H9 (cell line): ENCODE data around the gene IL1RL1. TPM values are rescaled to one million over a fixed set of nuclear protein-coding genes. Genes with fewer than 3 reads are reported as not detected.

ENCODE experiments used
- DNase-seq: peaks from one replicate; pipeline ENCODE4 v3.0.0-alpha.2; 2017
- H2AFZ ChIP-seq: one replicate; pipeline ENCODE4 v1.6.1; 2013; ENCODE audit warnings: mild to moderate bottlenecking, low read length, control low read depth, moderate library complexity
- H2AK5ac ChIP-seq: 2 replicates; pipeline ENCODE4 v1.6.1; 2013; ENCODE audit warnings: low read length, control low read depth, mixed read lengths; ENCODE audit not compliant: insufficient read length
- H2BK120ac ChIP-seq: one replicate; pipeline ENCODE4 v1.6.1; 2013; ENCODE audit warnings: low read depth, mild to moderate bottlenecking, low read length, control low read depth, inconsistent platforms; ENCODE audit not compliant: poor library complexity, severe bottlenecking
- H2BK12ac ChIP-seq: 2 replicates; pipeline ENCODE4 v1.6.1; 2013; ENCODE audit warnings: low read length, control low read depth, mixed read lengths, low read depth; ENCODE audit not compliant: insufficient read length
- H2BK15ac ChIP-seq: 2 replicates; pipeline ENCODE4 v1.6.1; 2013; ENCODE audit warnings: low read depth, low read length, control low read depth
- H2BK20ac ChIP-seq: one replicate; pipeline ENCODE4 v1.6.1; 2013; ENCODE audit warnings: low read depth, mild to moderate bottlenecking, low read length, control low read depth, inconsistent platforms; ENCODE audit not compliant: poor library complexity, severe bottlenecking
- H2BK5ac ChIP-seq: 2 replicates; pipeline ENCODE4 v1.6.1; 2013; ENCODE audit warnings: low read length, control low read depth, mixed read lengths; ENCODE audit not compliant: insufficient read length
- H3K14ac ChIP-seq: 2 replicates; pipeline ENCODE4 v1.6.1; 2013; ENCODE audit warnings: low read length, control low read depth; ENCODE audit not compliant: insufficient read depth
- H3K18ac ChIP-seq: 2 replicates; pipeline ENCODE4 v1.6.1; 2013; ENCODE audit warnings: low read depth, mild to moderate bottlenecking, mixed read lengths, low read length, control low read depth; ENCODE audit not compliant: insufficient read length
- H3K23ac ChIP-seq: 2 replicates; pipeline ENCODE4 v1.6.1; 2013; ENCODE audit warnings: low read length, control low read depth, mixed read lengths, low read depth; ENCODE audit not compliant: insufficient read length
- H3K23me2 ChIP-seq: 2 replicates; pipeline ENCODE4 v1.6.1; 2013; ENCODE audit warnings: low read depth, mild to moderate bottlenecking, mixed read lengths, low read length, control low read depth; ENCODE audit not compliant: insufficient read length, poor library complexity, severe bottlenecking
- H3K27ac ChIP-seq: 2 replicates; pipeline ENCODE4 v1.5.1; 2013; ENCODE audit warnings: low read length, control low read depth, mixed read lengths, low read depth; ENCODE audit not compliant: insufficient read length
- H3K27me3 ChIP-seq: 2 replicates; pipeline ENCODE4 v1.6.1; 2013; ENCODE audit warnings: low read length, control low read depth, inconsistent platforms; ENCODE audit not compliant: insufficient read depth
- H3K4ac ChIP-seq: 2 replicates; pipeline ENCODE4 v1.6.1; 2013; ENCODE audit warnings: low read depth, mild to moderate bottlenecking, control low read depth, inconsistent platforms, low read length, moderate library complexity
- H3K4me1 ChIP-seq: 2 replicates; pipeline ENCODE4 v1.6.1; 2013; ENCODE audit warnings: low read length, control low read depth, inconsistent platforms; ENCODE audit not compliant: insufficient read depth
- H3K4me2 ChIP-seq: 2 replicates; pipeline ENCODE4 v1.6.1; 2013; ENCODE audit warnings: low read length, control low read depth, mixed read lengths; ENCODE audit not compliant: insufficient read length, insufficient read depth
- H3K56ac ChIP-seq: 2 replicates; pipeline ENCODE4 v1.6.1; 2013; ENCODE audit warnings: low read depth, mild to moderate bottlenecking, mixed read lengths, low read length, control low read depth; ENCODE audit not compliant: insufficient read length
- H3K79me1 ChIP-seq: 2 replicates; pipeline ENCODE4 v1.6.1; 2013; ENCODE audit warnings: low read depth, mild to moderate bottlenecking, moderate library complexity, low read length, control low read depth, inconsistent platforms; ENCODE audit not compliant: insufficient read depth, poor library complexity, severe bottlenecking
- H3K79me2 ChIP-seq: 2 replicates; pipeline ENCODE4 v1.6.1; 2013; ENCODE audit warnings: low read length, control low read depth, inconsistent platforms; ENCODE audit not compliant: insufficient read depth
- H3K9ac ChIP-seq: 2 replicates; pipeline ENCODE4 v1.6.1; 2013; ENCODE audit warnings: low read length, control low read depth, mixed read lengths; ENCODE audit not compliant: insufficient read length; ENCODE audit errors: extremely low read depth
- H3K9me3 ChIP-seq: one replicate; pipeline ENCODE4 v1.6.1; 2013; ENCODE audit warnings: low read depth, low read length, inconsistent platforms; ENCODE audit not compliant: control insufficient read depth
- H3T11ph ChIP-seq: one replicate; pipeline ENCODE4 v1.6.1; 2013; ENCODE audit warnings: mild to moderate bottlenecking, low read length, control low read depth, inconsistent platforms
- H4K20me1 ChIP-seq: one replicate; pipeline ENCODE4 v1.6.1; 2013; ENCODE audit not compliant: control insufficient read depth, insufficient read length, insufficient read depth
- H4K5ac ChIP-seq: 2 replicates; pipeline ENCODE4 v1.6.1; 2013; ENCODE audit warnings: low read depth, mild to moderate bottlenecking, mixed read lengths, low read length, control low read depth; ENCODE audit not compliant: insufficient read length
- H4K8ac ChIP-seq: replicated peaks from 2 replicates; pipeline ENCODE4 v1.6.1; 2013; ENCODE audit warnings: low read length, control low read depth, mixed read lengths, low read depth; ENCODE audit not compliant: insufficient read length
- H4K91ac ChIP-seq: 2 replicates; pipeline ENCODE4 v1.6.1; 2013; ENCODE audit warnings: low read depth, mild to moderate bottlenecking, moderate library complexity, mixed read lengths, low read length, control low read depth; ENCODE audit not compliant: insufficient read length
- H3K27ac Mint-ChIP-seq, 3 experiments: 2 replicates in 2 of 3; 3 replicates in 1 of 3; pipeline ENCODE4 v1.8.0; 2020 to 2021; ENCODE audit warnings: mixed read lengths in 3 of 3, mild to moderate bottlenecking in 1 of 3, moderate library complexity in 1 of 3
- H3K27me3 Mint-ChIP-seq: 2 replicates; pipeline ENCODE4 v1.8.0; 2021; ENCODE audit warnings: low read depth, mild to moderate bottlenecking, moderate library complexity, mixed read lengths
- H3K36me3 Mint-ChIP-seq, 3 experiments: 2 replicates in 2 of 3; 3 replicates in 1 of 3; pipeline ENCODE4 v1.8.0; 2020 to 2021; ENCODE audit warnings: low read depth in 3 of 3, mixed read lengths in 3 of 3; ENCODE audit not compliant: insufficient read depth in 1 of 3
- H3K4me1 Mint-ChIP-seq, 2 experiments: 2 replicates each; pipeline ENCODE4 v1.8.0; 2020; ENCODE audit warnings: mixed read lengths in 2 of 2
- H3K4me3 Mint-ChIP-seq, 2 experiments: 2 replicates in 1 of 2; 3 replicates in 1 of 2; pipeline ENCODE4 v1.8.0; 2020 to 2021; ENCODE audit warnings: mild to moderate bottlenecking in 2 of 2, mixed read lengths in 2 of 2, moderate library complexity in 1 of 2
- H3K9me3 Mint-ChIP-seq, 2 experiments: 2 replicates in 1 of 2; 3 replicates in 1 of 2; pipeline ENCODE4 v1.8.0; 2020; ENCODE audit warnings: mild to moderate bottlenecking in 2 of 2, mixed read lengths in 2 of 2, moderate library complexity in 1 of 2
- whole genome bisulfite sequencing: extraction: QIAGEN DNeasy Blood & Tissue Kit; methylation state at CpG from one replicate; pipeline ENCODE4 v1.1.7; 2013; ENCODE audit warnings: missing lambda C conversion rate, low lambda C conversion rate, mixed read lengths; ENCODE audit not compliant: insufficient read length; ENCODE audit errors: extremely low coverage; 5-methylcytosine and 5-hydroxymethylcytosine counted together
- total RNA-seq: library from RNA; stranded (reverse); gene quantifications from 2 replicates; pipeline ENCODE4 v1.2.1, GENCODE V29; 2021
- TF ChIP-seq, protein P1 (sequence below): fragments of 200-600 bp; sonication (generic); conservative IDR thresholded peaks from 3 replicates; pipeline ENCODE4 v1.8.0; 2021; ENCODE audit warnings: antibody characterized with exemption, mild to moderate bottlenecking

The IL1RL1 gene
- total RNA-seq, 1 experiment from 2014 or later, result not detected

GRCh38 chr2:102276549-102277201, 34.7 kb upstream of the IL1RL1 start:
- no peak overlapping the region for H2AFZ ChIP-seq
- H3K79me1 ChIP-seq, result no peaks in the 10 kb centered on the region
- H3K4me2 ChIP-seq, result no peak overlapping the region
- no CpG with 5 or more reads among the region's 2 CpGs for WGBS
- H4K5ac ChIP-seq, result no peak overlapping the region
- H3K4ac ChIP-seq, result no peak overlapping the region
- H3K9ac ChIP-seq, result no peak overlapping the region
- no peak overlapping the region for H2BK5ac ChIP-seq
- no peak overlapping the region for H2AK5ac ChIP-seq
- H3T11ph ChIP-seq, result no peak overlapping the region
- no peak overlapping the region for H3K14ac ChIP-seq
- no peak overlapping the region for H4K91ac ChIP-seq
- H2BK15ac ChIP-seq, result no peak overlapping the region
- Mint-ChIP-seq H3K9me3 (peaks cover 7 to 8% of the 10 kb centered on the region in 2 experiments), H3K4me1 (no peaks in the 10 kb centered on the region), H3K27me3 (no peaks in the 10 kb centered on the region), H3K27ac (no peak overlapping the region), H3K4me3 (no peak overlapping the region), H3K36me3 (peaks cover 0 to 6% (median 4%) of the 10 kb centered on the region in 3 experiments; a peak in 3 of 7 replicates)
- H3K27ac ChIP-seq, result no peak overlapping the region
- H3K23ac ChIP-seq, result no peak overlapping the region
- H4K8ac ChIP-seq, result no peak overlapping the region
- H3K9me3 ChIP-seq, result no peaks in the 10 kb centered on the region
- no peaks in the 10 kb centered on the region for H3K79me2 ChIP-seq
- H2BK120ac ChIP-seq, result no peak overlapping the region
- TF ChIP-seq, protein P1, sequence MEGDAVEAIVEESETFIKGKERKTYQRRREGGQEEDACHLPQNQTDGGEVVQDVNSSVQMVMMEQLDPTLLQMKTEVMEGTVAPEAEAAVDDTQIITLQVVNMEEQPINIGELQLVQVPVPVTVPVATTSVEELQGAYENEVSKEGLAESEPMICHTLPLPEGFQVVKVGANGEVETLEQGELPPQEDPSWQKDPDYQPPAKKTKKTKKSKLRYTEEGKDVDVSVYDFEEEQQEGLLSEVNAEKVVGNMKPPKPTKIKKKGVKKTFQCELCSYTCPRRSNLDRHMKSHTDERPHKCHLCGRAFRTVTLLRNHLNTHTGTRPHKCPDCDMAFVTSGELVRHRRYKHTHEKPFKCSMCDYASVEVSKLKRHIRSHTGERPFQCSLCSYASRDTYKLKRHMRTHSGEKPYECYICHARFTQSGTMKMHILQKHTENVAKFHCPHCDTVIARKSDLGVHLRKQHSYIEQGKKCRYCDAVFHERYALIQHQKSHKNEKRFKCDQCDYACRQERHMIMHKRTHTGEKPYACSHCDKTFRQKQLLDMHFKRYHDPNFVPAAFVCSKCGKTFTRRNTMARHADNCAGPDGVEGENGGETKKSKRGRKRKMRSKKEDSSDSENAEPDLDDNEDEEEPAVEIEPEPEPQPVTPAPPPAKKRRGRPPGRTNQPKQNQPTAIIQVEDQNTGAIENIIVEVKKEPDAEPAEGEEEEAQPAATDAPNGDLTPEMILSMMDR, result no peak
- H3K27me3 ChIP-seq, result no peaks in the 10 kb centered on the region
- H2BK20ac ChIP-seq, result no peak overlapping the region
- H3K18ac ChIP-seq, result no peak overlapping the region
- H4K20me1 ChIP-seq, result no peaks in the 10 kb centered on the region
- no peaks in the 10 kb centered on the region for H3K4me1 ChIP-seq
- no peak for DNase-seq
- no peaks in the 10 kb centered on the region for H3K23me2 ChIP-seq
- no peak overlapping the region for H2BK12ac ChIP-seq
- H3K56ac ChIP-seq, result no peak overlapping the region
